ENCODE data around the gene PCDHGC3. TPM values are rescaled to one million over a fixed set of nuclear protein-coding genes. Genes with fewer than 3 reads are reported as not detected.

PCDHGC3 gene
- total RNA-seq, 1 experiment from 2014 or later, result 7.0 TPM

DNA sequence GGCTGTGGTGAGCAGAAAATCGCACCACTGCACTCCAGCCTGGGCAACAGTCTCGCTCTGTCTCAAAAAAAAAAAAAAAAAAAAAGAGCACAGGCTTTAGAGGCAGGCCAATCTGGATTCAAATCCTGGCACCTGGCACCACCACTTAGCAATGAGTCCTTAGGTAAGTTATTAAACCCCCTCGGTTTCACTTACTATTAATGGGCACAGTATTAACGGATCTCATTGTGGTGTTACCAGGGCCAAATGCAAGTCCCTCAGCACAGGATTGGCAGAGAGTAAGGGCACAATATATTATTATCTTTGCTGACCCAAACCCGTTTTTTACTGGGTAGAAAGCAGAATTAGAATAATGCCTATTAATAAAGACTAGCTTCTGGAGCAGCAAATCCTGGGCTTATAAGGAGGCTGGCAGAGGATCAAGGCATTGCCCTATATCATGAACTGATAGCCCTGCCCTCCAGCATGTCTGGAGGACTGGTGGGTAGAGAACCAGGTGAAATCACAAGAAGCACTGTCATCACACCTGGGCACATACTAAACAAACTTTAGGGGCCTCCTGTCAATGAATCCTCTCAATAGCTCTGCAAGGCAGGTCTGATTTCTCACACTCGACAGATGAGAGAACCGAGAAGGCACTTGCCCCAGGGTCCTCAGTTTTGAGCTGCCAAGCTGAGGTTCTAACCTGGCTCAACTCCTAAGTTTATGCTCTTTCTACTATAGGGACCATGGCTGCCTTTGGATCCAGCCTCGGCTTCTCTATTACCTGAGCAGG, 30.8 kb downstream of the PCDHGC3 start:
- no peak for DNase-seq (ENCODE audit: extremely low read depth, low read depth)

DNA sequence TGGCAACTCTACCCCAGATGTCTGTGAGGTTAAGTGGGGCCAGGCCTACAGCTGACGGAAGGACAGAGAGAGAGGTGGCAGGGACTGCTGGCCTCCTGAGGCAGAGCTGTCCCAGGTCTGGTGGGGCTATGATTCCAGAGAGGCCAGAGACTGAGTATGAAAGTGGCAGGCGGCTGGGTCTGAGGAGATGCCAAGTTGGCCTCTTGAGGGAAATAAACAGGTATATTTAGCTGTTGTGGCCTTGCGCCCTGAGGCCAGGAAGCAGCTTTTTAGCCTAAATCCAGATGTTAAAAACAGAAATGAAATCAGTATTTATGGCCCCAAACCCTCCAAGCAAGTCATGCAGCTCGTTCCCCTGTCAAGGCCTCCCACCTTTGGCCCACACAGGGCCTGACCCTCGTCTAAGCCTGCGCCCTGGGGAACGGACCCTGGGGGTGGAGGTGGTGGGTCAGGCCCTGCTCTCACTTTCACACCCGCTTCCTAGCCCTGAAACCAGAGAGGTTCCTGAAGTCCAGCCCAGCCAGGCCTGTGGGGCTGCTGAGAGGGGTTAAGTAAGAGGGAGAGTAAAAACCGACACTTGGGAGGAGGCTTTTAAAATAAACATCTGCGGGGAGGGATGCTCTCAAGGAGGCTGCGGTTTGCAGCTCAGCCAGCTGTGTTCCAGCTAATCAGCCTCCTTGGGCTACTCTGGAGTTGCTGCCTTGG, 31.8 kb downstream of the PCDHGC3 start:
- no peak for DNase-seq (ENCODE audit: extremely low read depth, low read depth)

DNA sequence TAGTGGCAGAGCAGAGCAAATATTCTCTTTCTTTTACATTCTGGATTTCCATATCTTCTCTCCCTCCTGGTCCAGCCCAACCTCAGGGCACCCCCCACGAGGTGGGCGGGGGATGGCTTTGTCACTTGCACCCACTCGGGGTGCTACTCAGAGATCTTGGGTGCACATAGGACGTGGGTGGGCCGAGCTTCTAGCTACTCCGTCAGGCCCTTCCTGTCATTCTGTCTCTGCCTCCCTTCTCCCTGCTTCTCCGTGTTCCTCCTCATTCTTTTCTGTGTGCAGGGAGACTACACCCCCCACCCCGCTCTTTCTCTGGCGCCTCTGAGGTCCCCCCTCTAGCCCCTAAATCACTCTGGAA, 32.7 kb downstream of the PCDHGC3 start:
- no peak for DNase-seq (ENCODE audit: extremely low read depth, low read depth)

DNA sequence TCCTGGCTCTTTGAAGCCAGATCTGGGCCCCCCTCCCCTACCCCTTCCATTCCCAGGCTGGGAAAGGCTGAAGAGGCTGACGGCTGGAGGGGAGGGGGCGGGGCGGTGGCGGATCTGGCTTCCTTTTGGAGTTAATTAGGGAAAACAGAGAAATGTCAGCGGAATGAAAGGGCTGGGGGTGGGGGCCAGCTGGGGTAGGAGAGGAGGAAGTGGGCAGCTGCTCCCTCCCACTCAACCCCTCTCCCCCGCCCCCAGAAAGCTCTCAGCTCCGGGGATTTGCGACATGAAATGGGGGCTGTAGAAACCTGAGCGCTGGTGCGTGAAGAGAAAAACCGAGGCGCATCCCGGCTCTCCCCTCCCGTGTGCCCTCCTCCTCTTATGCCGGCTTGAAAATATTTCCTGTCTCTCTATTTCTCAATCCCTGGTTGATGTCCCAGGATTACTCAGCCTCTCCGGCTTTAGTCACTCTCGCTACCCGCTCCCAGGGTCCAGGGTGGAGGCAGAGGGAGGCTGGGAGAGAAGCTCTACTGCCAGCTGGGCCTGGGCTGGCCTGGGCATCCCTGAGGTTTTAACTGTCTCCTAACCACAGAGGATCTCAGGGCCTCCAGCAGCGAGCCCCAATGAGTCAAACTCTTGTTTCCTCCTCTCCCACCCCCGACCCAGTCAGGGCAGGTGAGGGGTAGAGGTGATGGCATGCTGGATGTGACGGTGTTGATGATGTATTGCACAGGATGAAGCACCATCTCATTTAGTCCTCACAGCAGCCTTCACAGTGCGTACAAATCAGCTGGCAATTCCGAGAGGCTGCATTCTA, 33.2 kb downstream of the PCDHGC3 start:
- peak; percentile 12 for DNase-seq (ENCODE audit: extremely low read depth, low read depth)

DNA sequence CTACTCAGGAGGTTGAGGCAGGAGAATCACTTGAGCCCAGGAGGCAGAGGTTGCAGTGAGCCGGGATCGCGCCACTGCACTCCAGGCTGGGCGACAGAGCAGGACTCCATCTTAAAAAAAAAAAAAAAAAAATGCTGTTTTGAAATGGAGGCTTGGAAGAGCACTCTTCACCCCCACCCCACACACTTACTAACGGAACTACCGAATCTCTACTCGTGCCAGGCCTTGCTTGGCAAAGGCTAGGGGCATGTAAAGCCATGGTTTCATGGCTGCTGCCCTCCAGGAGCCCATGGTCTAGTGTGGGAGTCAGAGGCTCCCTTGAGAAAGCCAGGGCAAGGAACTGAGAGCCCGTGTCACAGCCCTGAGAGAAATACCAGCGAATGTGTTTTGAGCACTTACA, 34.4 kb downstream of the PCDHGC3 start:
- DNase-seq (ENCODE audit: extremely low read depth, low read depth), result no peak

DNA sequence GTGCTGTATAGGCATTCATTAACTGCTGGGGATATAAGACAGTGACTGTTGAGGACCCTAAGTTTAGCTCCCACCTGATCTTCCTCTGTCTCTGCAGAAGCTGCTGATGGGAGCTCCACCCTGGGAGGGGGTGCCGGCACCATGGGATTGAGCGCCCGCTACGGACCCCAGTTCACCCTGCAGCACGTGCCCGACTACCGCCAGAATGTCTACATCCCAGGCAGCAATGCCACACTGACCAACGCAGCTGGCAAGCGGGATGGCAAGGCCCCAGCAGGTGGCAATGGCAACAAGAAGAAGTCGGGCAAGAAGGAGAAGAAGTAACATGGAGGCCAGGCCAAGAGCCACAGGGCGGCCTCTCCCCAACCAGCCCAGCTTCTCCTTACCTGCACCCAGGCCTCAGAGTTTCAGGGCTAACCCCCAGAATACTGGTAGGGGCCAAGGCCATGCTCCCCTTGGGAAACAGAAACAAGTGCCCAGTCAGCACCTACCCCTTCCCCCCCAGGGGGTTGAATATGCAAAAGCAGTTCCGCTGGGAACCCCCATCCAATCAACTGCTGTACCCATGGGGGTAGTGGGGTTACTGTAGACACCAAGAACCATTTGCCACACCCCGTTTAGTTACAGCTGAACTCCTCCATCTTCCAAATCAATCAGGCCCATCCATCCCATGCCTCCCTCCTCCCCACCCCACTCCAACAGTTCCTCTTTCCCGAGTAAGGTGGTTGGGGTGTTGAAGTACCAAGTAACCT, 35.3 kb downstream of the PCDHGC3 start:
- no peak for DNase-seq (ENCODE audit: extremely low read depth, low read depth)

DNA sequence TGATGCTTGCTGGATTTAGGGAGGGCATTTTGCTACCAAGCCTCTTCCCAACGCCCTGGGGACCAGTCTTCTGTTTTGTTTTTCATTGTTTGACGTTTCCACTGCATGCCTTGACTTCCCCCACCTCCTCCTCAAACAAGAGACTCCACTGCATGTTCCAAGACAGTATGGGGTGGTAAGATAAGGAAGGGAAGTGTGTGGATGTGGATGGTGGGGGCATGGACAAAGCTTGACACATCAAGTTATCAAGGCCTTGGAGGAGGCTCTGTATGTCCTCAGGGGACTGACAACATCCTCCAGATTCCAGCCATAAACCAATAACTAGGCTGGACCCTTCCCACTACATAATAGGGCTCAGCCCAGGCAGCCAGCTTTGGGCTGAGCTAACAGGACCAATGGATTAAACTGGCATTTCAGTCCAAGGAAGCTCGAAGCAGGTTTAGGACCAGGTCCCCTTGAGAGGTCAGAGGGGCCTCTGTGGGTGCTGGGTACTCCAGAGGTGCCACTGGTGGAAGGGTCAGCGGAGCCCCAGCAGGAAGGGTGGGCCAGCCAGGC, 36.1 kb downstream of the PCDHGC3 start:
- no peak for DNase-seq (ENCODE audit: extremely low read depth, low read depth)

DNA sequence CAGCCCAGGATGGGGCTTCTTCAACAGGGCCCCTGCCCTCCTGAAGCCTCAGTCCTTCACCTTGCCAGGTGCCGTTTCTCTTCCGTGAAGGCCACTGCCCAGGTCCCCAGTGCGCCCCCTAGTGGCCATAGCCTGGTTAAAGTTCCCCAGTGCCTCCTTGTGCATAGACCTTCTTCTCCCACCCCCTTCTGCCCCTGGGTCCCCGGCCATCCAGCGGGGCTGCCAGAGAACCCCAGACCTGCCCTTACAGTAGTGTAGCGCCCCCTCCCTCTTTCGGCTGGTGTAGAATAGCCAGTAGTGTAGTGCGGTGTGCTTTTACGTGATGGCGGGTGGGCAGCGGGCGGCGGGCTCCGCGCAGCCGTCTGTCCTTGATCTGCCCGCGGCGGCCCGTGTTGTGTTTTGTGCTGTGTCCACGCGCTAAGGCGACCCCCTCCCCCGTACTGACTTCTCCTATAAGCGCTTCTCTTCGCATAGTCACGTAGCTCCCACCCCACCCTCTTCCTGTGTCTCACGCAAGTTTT, 36.7 kb downstream of the PCDHGC3 start:
- peak; percentile 34 for DNase-seq (ENCODE audit: extremely low read depth, low read depth)

DNA sequence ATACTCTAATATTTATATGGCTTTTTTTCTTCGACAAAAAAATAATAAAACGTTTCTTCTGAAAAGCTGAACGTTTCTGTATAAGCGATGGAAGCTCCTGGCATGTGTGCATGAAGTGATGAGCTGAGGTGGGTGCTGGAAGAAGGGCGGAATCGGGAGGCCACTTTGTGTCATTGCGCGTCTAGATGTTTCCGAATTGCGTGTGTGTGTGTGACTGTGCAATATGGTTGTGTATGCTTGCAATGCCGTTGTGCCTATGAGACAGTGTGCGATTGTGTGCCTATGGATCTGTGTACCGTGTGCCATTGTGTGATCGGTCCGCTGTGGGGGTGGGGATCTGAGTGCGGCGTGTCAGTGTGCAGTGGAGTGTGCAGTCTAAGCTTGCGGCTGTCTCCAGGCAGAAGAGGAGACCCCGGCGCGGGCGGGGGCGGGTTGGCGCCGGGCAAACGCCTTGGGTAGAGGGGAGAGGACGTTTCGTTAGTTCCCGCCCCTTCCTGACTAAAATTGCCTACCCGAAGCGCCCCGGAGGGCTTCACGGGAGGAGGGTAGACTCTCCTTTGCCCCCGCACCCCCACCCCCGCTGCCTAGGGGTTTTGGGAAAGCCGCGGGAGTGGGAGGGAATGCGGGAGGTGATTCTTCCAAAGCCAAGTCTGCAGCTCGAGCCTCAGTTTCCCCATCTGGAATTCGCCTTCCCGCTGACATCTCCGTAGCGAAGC, 37.3 kb downstream of the PCDHGC3 start:
- DNase-seq (ENCODE audit: extremely low read depth, low read depth), result no peak

DNA sequence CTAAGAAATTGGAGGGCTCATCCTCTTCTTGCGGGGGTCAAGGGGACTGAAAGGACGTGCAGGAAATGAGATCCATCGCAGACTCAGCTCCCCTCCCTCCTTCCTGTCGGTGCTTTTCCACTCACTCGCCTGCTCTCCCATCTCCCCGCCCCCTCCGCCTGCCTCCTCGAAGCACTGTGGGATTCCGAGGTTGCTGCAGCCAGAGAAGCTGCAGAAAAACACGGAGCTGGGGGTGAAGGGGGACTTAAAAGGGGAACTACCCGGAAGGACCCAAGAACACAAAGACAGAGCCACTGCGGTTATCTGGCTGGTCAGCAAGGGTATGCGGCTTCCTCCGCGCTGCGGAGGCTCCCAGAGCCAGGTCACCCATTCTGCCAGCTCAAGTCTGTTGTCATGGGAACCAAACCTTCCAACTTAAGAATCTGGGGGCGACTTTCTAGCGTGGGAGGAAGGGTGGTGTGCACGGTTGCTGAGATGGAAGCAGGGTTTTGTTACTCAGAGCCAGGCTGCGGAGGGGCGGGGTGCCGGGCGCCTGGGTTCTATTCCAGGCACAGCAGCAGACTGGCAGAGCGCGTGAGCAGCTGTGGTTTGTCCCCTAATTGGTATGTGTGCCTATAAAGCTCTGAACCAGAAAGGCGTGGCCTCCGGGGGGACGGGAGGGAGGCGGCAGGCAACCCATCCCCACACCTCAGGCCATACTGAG, 38.0 kb downstream of the PCDHGC3 start:
- DNase-seq (ENCODE audit: extremely low read depth, low read depth), result no peak

DNA sequence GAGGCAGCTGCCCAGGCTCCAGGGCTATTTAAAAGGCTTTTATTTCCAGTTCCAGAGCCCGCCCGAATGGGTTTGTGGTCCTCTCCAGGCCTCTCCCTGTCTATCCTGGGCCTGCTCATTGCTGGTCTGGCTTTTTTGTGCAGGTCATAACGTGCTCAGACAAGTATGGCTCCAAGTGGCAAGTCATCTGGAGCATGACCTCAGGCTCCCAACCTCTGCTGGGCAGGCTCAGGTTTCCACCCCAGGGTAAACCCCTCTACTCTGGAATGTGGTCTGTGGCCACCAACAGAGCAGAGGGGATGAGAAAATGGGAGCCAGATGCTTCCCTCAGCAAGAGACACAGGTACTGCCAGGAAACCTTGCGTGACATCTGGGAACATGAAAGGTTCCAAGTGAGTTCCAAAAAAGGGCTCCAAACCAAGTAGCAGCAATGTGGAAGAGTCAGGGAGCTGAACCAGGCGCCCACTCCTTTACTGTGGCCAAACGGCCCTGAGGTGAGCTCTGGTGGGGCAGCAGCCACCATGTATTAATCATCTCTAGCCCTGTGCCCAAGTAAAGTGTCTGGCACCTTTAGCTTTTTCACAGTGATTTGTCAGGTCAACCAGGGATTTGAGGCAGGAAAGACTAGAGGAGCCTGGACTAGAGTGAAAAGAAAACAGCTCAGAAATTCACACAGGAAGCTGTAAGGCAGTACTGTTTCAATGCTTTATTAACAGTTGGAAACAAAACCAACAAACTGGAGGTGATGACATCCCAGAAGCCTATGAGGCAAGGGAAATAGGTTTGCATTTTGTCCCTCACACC, 38.8 kb downstream of the PCDHGC3 start:
- peak; percentile 40 for DNase-seq (ENCODE audit: extremely low read depth, low read depth)

DNA sequence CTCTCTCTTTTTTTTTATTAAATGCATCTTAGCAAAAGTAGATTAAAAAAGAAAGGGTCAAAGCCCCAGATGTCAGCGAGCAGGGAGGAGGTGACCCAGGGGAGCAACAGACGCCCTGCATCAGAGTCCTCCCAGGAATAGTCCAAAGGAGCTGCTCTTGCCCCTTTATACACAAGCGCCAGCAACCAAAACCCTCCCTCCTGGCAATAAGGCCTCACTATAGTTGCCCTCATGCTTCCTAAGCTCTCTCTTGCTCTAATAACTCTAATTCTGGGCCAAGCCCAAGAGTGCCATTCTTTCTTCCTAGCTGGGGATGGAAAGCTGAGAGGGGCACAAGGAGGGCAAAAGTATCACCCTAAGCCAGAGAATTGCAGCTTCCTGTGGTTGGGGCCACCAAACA, 39.4 kb downstream of the PCDHGC3 start:
- DNase-seq (ENCODE audit: extremely low read depth, low read depth), result no peak

DNA sequence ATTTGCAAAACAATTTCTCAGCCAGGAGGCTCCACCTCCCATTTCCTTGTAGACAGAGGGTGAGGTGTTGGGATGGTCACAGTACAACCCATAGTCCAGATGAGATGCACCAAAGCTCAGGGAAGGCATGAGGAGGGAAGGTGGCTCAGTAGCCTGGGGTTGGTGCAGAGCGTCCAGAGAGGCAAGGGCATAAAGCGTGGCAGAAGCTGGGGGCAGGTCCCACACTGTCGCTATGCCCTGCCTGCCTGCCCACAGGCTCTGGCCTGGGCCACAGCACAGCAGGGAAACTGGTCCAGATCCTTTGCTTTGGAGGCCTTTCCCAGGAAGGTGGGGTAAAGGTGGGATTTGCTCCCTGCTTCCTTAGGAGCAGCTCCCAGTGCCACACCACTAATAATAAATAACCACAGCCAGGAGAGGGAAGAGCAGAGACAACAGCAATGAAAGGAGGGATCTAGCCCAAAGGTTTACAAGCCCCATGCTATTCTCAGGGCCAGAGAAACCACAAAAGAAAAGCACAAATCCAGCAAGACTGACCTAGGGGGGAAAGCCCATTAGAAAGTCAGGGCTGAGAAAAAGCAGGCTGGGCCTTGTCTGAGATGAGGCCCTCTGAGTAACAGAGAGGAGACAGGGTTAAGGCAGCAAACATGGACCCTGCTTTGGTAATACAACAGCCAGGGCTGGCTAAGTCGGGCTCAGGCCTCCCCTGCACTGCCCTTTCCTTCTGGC, 40.3 kb downstream of the PCDHGC3 start:
- DNase-seq (ENCODE audit: extremely low read depth, low read depth), result no peak

DNA sequence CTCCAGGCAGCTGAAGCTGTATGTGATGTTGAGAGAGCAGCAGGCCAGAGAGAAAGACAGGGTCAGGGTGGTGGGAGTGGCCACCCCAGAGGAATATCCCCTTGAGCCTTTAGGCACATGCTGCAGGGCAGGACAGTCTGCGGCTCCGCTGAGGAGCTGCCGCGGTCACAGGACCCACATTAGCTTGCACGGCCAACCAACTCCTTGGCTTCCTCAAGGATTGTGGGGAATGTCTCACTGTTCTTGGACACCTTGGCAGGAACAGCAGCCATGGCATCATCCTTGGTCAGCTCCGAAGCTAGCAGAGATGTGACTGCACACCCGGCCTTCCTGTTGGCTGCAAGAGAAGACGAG, 40.9 kb downstream of the PCDHGC3 start:
- DNase-seq (ENCODE audit: extremely low read depth, low read depth), result no peak

DNA sequence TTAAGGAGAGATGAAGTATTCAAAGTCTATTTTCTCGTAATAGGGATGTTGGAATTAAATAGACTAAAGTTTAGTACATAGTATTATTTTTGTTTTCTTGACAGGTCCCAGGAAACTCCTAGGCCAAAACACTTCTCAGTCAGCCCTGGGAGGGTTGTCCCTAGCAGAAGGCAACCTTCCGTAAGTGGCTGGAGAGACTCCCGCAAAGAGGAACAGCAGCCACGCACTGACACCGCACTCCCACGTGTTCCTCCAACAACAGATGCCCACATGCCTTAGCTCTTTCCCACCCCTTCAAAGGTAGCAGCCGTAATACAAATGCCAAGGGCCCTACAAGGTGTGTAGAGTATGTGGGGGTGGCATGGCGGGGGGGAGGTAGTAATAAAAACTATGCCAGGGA, 41.5 kb downstream of the PCDHGC3 start:
- DNase-seq (ENCODE audit: extremely low read depth, low read depth), result no peak

DNA sequence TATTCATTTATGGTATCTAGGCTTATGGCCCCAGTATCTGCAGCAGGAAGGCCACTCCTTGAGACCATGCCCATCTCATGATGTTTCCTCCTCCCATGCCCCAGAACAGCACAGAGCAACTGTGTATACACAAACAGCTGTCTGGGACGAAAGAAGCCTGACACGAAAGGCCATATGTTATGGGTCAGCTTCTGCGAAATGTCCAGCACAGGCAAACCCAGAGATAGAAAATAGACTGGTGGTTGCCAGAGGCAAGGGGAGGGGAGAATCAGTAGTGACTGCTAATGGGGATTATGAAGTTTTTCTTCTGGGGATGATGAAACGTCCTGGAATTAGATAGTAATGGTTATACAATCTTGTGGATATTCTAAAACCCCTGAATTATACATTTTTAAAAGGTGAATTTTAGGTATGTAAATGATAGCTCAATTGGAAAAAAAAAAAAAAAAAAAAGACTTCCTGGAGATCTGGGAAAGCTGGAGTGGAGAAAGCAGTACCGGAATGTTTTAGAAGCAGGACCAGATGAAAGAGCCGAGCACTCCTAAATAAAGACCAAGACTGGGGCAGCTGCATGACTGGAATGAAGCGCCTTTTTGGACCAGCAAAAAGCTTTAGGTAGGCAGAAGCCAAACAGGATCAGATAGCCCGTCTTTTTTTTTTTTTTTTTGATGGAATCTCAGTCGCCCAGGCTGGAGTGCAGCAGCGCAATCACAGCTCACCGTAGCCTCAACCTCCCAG, 42.3 kb downstream of the PCDHGC3 start:
- no peak for DNase-seq (ENCODE audit: extremely low read depth, low read depth)

DNA sequence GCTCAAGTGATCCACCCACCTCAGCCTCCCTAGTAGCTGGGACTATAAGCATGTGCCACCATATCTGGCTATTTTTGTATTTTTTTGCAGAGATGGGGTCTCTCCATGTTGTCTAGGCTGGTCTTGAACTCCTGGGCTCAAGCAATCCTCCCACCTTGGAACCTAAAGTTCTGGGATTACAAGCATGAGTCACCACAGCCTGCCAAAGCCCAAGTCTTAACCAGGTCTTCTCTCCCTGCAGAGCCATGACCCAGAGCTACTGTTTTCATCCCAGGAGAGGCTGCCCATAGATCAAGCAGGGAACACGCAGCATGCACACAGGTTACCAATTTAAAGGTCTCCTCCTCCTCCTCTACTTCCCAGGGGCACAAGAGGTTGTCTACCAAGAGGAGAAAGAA, 42.9 kb downstream of the PCDHGC3 start:
- no peak for DNase-seq (ENCODE audit: extremely low read depth, low read depth)
